Pancreas (tissue), 10 donors: ENCODE results near the gene GOLGA5. TPM values are rescaled to one million over a fixed set of nuclear protein-coding genes. Genes with fewer than 3 reads are reported as not detected.
"Not testable (repeated sequence)": the region's sequence is repeated elsewhere in the genome, so short reads cannot be mapped to it uniquely, and the experiment has no call there.

Source experiments
- ATAC-seq, 4 donors: fragments of 200-7000 bp; cut with Tn5 transposase; one replicate each; pipeline versions ENCODE4 v1.8.0 to v1.9.1; 2020; ENCODE audit warnings: mild to moderate bottlenecking in 4 of 4, moderate library complexity in 4 of 4
- DNase-seq, 6 donors: peaks; one replicate each; pipeline ENCODE4 v3.0.0-alpha.2; 2020
- FAIRE-seq: peaks from 2 replicates; lab custom pipeline; 2012; peaks lifted over from hg19 to GRCh38; lab: Jason Lieb, UNC
- H3K27ac ChIP-seq, 4 donors: fragments of 200-600 bp; sonication (generic); 1 replicate in 3 of 4; 2 replicates in 1 of 4; pipeline versions ENCODE4 v1.5.0 to v1.8.0; 2020
- H3K27me3 ChIP-seq, 4 donors: fragments of 200-600 bp; one replicate each; pipeline ENCODE4 v1.8.0; 2021
- H3K36me3 ChIP-seq, 3 donors: fragments of 200-600 bp; sonication (generic) in 1 of 3; one replicate each; pipeline versions ENCODE4 v1.5.0 to v1.8.0; 2020 to 2021
- H3K4me1 ChIP-seq, 3 donors: fragments of 200-600 bp; one replicate each; pipeline ENCODE4 v1.8.0; 2021
- H3K4me3 ChIP-seq, 4 donors: fragments of 200-600 bp; sonication (generic) in 2 of 4; one replicate each; pipeline versions ENCODE4 v1.5.0 to v1.8.0; 2020 to 2021
- H3K9me3 ChIP-seq, 4 donors: fragments of 200-600 bp; one replicate each; pipeline ENCODE4 v1.8.0; 2021
- CTCF ChIP-seq, 4 donors: fragments of 200-600 bp; sonication (generic) in 3 of 4; IDR thresholded peaks; one replicate each; pipeline versions ENCODE4 v1.5.0 to v1.8.0; 2021; ENCODE audit warnings: antibody characterized with exemption in 4 of 4
- WGBS, 2 donors: extraction: QIAGEN DNeasy Blood & Tissue Kit; methylation state at CpG; one replicate each; pipeline ENCODE4 v1.1.7; 2013; 5-methylcytosine and 5-hydroxymethylcytosine counted together
- intact Hi-C, 3 donors: fragments of 100-400 bp; cut with DNase I; formaldehyde crosslinking; loops; one replicate each; pipeline versions ENCODE4 v1.11.1 to v1.14.2; 2022
- polyA plus RNA-seq, 2 donors: library from polyadenylated mRNA; stranded (reverse); fragments of 200-250 nt; gene quantifications; one replicate each; pipeline ENCODE4 v1.2.3, GENCODE V29; 2013
- total RNA-seq, 6 donors: library from RNA; stranded (reverse); fragmentation: NEBNext Ultra II Directional in 4 of 6; extraction: Animal tissue kit (Norgen Biotek cat#: 25700) in 4 of 6; gene quantifications; one replicate each; pipeline versions ENCODE4 v1.2.1 to v1.2.4, GENCODE V29; 2021 to 2023
- donor health status: healthy with polysubstance abuse.
- donor health status: DM: no; HTN: no; CAD: no; lungs with moderate emphysema.
- donor health status: DM: no; HTN: no; CAD: no.
- donor health status: control.
- donor health status: control.
- donor health status: Bipolar disorder and iron deficiency.
- donor health status: DM: yes; HTN: yes; CAD: no.
- donor health status: DM: no; HTN: no; CAD: no.
- donor health status: DM: no; HTN: no; CAD: no.
- donor health status: DM: yes; HTN: yes; CAD: no.

GOLGA5 gene
- total and polyA plus RNA-seq, 8 donors, result 12.8 to 22.6 (median 18.6) TPM

GRCh38 chr14:92768795-92769194, 25.3 kb upstream of the GOLGA5 start:
- no peak for FAIRE-seq
- H3K27ac ChIP-seq, result peak overlapping the region in 1 of 4 donors; percentile 19
- WGBS, 2 donors, result 93 to 94% methylated on average over 5 of the region's 5 CpGs

DNA sequence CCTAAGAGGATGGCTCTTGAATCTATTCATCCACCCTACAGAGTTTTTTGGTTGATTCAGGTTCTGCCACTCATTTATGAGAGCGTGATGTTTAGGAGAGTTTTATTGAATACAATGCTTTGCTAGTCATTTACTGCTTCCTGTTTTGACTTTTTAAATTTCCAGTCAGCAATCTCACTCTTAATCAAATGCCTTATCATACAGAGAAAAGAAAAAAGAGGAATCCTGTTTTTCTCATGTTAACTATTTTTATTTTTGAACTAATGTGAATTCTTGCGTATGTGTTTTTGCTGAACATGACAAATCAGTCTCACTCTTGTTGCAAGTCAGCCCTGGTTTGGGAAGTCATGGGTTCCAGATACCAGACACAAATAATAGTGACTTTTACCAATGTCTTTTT, 23.6 kb upstream of the GOLGA5 start:
- Histone ChIP-seq H3K4me1 (peaks cover 0 to under 1% (median 0%) of the 10 kb centered on the region in 3 donors), H3K36me3 (no peaks in the 10 kb centered on the region), H3K27ac (peak overlapping the region in 1 of 4 donors; percentile 30), H3K4me3 (no peak overlapping the region), H3K9me3 (no peaks in the 10 kb centered on the region), H3K27me3 (no peaks in the 10 kb centered on the region)
- intact Hi-C loops, result no loop called here
- no peak for TF ChIP-seq CTCF (IDR thresholded peaks at IDR 0.05)
- 88 to 97% methylated on average over 2 of the region's 2 CpGs for WGBS, 2 donors
- ATAC-seq (no peak), DNase-seq (no peak), FAIRE-seq (no peak)

More at GRCh38 chr14:92768795-92769194, 25.3 kb upstream of the GOLGA5 start:
- Histone ChIP-seq H3K36me3 (no peaks in the 10 kb centered on the region), H3K4me1 (no peaks in the 10 kb centered on the region), H3K4me3 (no peak overlapping the region), H3K27me3 (no peaks in the 10 kb centered on the region), H3K9me3 (no peaks in the 10 kb centered on the region)
- no peak for ATAC-seq
- no peak for DNase-seq
- intact Hi-C loops, result no loop called here
- TF ChIP-seq CTCF (IDR thresholded peaks at IDR 0.05), result no peak

DNA sequence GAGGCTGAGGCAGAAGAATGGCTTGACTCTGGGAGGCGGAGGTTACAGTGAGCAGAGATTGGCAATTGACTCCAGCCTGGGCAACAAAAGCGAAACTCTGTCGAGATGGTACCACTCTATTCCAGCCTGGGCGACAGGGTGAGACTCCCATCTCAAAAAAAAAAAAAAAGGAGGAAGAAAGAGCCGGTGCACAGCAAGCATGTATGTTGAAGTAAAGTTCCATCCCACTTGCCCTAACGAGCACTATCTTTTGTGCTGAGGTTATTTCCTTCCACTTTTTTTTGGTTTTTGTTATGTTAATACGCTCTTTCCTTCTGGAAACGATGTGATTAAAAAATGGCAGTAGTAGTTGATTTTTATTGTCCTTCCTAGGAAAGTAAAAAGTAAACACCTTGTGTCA, 19.5 kb upstream of the GOLGA5 start:
- no peaks in the 10 kb centered on the region for H3K9me3 ChIP-seq
- intact Hi-C loops, result no loop called here
- peaks cover 0 to 5% (median 0%) of the 10 kb centered on the region in 3 donors for H3K4me1 ChIP-seq
- 92 to 93% methylated on average over 8 of the region's 8 CpGs for WGBS, 2 donors
- no peak overlapping the region for H3K4me3 ChIP-seq
- H3K36me3 ChIP-seq, result no peaks in the 10 kb centered on the region
- ATAC-seq (no peak), FAIRE-seq (no peak), DNase-seq (no peak)
- TF ChIP-seq CTCF (IDR thresholded peaks at IDR 0.05), result no peak
- H3K27me3 ChIP-seq, result no peaks in the 10 kb centered on the region
- H3K27ac ChIP-seq, result peak overlapping the region in 3 of 4 donors; percentile 4 to 69 (median 48)

DNA sequence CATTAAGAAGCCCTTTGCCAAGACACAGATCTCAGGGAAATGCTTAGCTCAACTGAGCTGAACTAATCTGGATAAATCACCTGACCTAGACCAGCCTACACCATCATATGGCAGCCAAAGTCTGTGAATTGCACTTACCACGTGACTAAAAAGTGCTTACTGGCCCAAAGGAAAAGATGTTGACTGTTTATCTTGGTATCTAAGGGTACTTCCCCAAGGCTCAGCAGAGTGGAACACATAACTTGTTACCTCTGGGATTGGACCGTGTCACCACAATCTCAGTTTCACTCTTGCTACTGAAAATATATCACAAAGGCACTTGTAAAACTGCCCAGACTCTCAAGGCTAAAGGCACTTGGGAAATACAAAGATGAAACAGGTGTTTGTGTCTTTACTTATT, 18.8 kb upstream of the GOLGA5 start:
- peak in 2 of 6 donors; percentile 32 to 62 for DNase-seq
- H3K4me1 ChIP-seq, H3K27me3 ChIP-seq, FAIRE-seq, H3K4me3 ChIP-seq, H3K9me3 ChIP-seq, intact Hi-C loops, H3K36me3 ChIP-seq: not testable (repeated sequence)
- WGBS, 2 donors, result 7 to 17% methylated on average over 2 of the region's 2 CpGs
- H3K27ac ChIP-seq, result peak overlapping the region; percentile 4 to 69 (median 32)
- ATAC-seq, result peak; percentile 89 to 94 (median 92)

DNA sequence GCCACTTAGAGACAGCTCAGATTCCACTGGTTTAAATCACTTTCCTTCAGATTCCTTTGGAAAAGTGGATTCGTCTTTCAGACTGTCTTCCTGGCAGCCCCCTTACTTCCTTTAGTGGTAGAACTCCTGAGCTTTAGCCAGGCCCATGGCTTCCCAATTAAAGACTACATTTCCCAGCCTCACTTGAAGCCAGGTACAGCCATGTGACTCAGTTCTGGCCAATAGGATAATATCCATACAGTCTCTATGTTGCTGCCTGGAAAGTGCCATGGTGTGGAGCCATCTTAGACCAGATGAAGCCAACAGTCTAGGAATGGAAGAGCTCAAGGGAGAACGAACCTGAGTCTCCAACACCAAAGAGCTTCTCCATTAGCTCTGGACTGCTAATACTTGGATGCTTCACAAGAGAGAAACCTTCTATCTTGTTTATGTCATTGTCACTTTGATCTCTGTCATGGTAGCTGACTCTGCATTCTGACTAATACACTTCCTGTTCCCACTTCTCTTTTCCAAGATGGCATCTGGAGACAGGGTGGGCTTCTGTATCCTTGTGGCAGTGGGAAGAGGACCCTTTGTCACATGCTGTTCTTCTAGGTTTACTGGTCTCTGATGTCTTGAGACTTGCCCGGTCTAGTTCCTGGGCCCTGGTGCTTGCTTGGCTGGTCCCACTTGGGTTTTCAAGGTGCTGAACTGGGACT, 15.1 kb upstream of the GOLGA5 start:
- WGBS, 2 donors, result 92 to 100% methylated on average over 2 of the region's 3 CpGs

More for the DNA sequence above, 15.1 kb upstream of the GOLGA5 start:
- H3K9me3 ChIP-seq, intact Hi-C loops, H3K4me3 ChIP-seq, H3K27me3 ChIP-seq, H3K27ac ChIP-seq, FAIRE-seq, H3K36me3 ChIP-seq, H3K4me1 ChIP-seq, DNase-seq, ATAC-seq: not testable (repeated sequence)
